Measurements from ENCODE around the gene UBTD1. TPM values are rescaled to one million over a fixed set of nuclear protein-coding genes. Genes with fewer than 3 reads are reported as not detected.
A peak's percentile ranks its signal among the peaks of the same experiment; 100 is the strongest.
"Not testable (repeated sequence)": the region's sequence is repeated elsewhere in the genome, so short reads cannot be mapped to it uniquely, and the experiment has no call there.

Gene UBTD1
- total RNA-seq, 2 donors from 2014 or later: 22.6 to 23.7 TPM

GRCh38 chr10:97570789-97571471 lies 72.2 kb downstream of the UBTD1 start:
- DNase-seq (no peak), ATAC-seq (no peak)
- intact Hi-C loops (cut with DNase I): loop anchor here in 1 of 2 donors (5.0 kb wide), 1 partner anchor 41 kb away; no protein-coding TSS in a partner anchor

GRCh38 chr10:97571622-97572021 lies 72.9 kb downstream of the UBTD1 start:
- DNase-seq: no peak
- no peak for ATAC-seq
- intact Hi-C loops (cut with DNase I): loop anchor here (2.0 to 5.0 kb wide), 2 partner anchors 39 to 41 kb away; no protein-coding TSS in a partner anchor

DNA sequence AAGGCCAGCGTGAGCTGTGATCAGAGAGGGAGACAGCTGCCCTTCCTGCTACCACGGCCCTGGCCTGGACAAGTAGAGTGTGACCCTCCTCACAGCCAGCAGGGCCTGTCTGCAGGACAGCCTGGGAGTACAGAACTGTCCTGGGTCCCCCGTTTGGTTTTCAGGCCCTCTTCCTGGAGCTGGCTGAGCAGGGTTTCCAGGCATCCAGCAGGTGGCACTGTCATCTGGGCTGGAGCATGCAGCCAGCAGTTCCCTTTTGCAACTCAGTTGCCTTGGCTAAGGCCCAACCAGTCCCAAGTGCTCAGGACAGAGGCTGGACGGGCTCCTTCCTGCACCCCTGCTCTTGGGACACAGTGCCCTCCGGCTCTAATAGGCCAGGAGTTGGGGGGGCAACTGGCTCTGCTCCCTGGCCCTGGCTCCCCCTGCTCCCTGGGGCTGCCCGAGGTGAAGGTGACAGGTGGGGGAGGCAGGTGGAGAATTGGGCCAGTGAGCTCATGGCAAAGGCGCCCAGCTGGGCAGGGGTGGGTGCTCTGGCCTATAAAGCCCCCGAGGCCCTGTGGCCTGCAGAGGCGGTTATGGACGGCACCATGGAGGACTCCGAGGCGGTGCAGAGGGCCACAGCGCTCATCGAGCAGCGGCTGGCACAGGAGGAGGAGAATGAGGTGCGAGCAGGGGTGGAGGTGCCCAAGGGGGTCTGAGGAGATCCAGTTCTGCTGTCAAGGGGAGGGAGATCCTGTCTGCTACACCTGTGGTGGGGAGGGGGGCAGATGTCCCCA lies 73.7 kb downstream of the UBTD1 start, which contains the start of gene ANKRD2:
Gene ANKRD2, plus strand, starts transcription at position 566 of the 776 bp plus-strand sequence. Its CDS starts 10 bp downstream, at position 576.
- ATAC-seq (peak; percentile 71 to 82), DNase-seq (peak; percentile 90)
- intact Hi-C loops (cut with DNase I): loop anchor here (2.0 to 5.0 kb wide), 2 partner anchors 38 to 40 kb away; no protein-coding TSS in a partner anchor

DNA sequence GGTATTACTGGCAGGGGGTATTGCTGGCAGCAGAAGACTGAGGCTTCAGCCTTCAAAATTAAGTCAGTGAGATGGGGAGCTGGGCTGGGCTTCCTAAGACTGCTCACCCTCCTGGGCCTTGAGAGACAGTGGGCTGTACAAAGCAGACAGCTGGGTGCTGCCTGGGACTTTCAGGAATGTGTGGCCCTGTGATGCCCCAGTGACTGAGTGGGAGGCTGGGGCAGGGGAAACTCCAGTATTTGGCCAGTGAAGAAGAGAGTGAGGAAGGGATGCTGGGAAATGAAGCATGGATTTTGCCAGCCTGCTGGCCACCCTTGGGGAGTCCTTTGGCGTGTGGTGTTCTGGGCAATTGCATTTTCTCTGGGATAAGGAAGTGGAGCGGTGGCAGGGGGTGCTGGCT lies 74.3 kb downstream of the UBTD1 start:
- intact Hi-C loops (cut with DNase I): loop anchor here (2.0 to 5.0 kb wide), 2 partner anchors 38 to 39 kb away; no protein-coding TSS in a partner anchor
- ATAC-seq (peak in 1 of 2 donors; percentile 4), DNase-seq (no peak)

DNA sequence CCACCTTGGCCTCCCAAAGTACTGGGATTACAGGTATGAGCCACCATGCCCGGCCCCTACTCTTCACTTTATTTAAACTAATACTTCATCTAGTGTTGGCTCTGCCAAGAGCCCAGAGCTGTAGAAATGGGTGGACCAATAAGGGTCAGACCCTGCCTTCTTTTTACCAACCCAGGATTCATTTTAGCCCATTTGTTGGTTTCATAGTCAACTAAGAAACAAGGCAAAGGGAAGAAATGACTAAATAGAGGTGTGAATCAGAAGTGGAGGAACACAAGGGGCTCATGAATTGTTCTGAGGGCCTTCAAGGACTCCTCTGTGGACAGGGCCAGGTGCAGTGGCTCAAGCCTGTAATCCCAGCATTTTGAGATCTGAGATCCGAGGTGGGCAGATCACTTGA lies 74.9 kb downstream of the UBTD1 start:
- DNase-seq (no peak), ATAC-seq (no peak)
- intact Hi-C loops (cut with DNase I): loop anchor here (2.0 to 5.0 kb wide), 2 partner anchors 37 to 39 kb away; no protein-coding TSS in a partner anchor

- DNase-seq (peak; percentile 70), ATAC-seq (peak; percentile 48 to 78)
- intact Hi-C loops (cut with DNase I): loop anchor here in 1 of 2 donors (5.0 kb wide), 1 partner anchor 38 kb away; no protein-coding TSS in a partner anchor
These were observed 75.8 kb downstream of the UBTD1 start for GRCh38 chr10:97574374-97575126.

DNA sequence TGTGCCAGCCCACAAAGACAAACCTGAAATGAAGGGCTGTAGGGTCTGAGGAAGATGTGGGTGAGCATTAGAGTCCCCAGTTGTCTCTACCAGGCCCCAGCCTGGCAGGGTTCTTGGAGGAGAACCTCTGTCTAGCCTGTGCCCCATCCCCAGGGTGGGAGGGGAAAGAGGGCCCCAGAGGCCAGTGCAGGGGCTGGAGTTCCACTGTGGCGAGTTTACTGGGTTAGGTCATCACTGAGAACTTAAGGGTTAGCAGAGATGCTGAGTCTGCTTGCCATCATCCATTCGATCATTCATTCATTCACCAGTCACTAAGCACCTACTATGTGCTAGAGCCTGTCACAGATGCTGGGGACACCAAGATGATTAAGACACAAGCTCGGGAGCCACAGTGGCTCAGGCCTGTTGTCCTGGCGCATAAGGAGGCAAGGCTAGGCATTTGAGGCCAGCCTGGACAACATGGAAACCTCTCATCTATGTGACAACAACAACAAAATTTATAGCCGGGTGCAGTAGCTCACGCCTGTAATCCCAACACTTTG lies 76.5 kb downstream of the UBTD1 start:
- peak in 1 of 2 donors; percentile 4 for ATAC-seq
- intact Hi-C loops (cut with DNase I): no loop called here
- no peak for DNase-seq

GRCh38 chr10:97576487-97576886 lies 77.8 kb downstream of the UBTD1 start:
- DNase-seq; ATAC-seq; intact Hi-C loops (cut with DNase I): not testable (repeated sequence)

DNA sequence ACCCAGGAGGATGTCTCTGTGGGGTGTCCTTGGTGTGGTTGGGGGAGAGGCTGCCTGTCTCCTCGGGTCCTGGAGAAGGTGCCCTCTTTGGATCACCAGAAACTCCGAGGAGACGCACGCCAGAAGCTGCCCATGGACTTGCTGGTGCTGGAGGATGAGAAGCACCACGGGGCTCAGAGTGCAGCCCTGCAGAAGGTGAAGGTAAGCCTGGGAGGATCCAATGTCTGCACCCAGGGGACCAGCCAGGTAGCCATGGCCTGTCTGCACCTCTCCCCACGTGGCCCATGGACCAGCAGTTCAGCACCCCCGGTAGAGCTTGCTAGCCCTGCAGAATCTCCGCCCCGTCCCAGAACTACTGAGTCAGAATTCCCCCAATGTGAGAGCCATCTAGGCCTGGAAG lies 79.0 kb downstream of the UBTD1 start:
- intact Hi-C loops (cut with DNase I): no loop called here
- ATAC-seq (no peak), DNase-seq (no peak)

DNA sequence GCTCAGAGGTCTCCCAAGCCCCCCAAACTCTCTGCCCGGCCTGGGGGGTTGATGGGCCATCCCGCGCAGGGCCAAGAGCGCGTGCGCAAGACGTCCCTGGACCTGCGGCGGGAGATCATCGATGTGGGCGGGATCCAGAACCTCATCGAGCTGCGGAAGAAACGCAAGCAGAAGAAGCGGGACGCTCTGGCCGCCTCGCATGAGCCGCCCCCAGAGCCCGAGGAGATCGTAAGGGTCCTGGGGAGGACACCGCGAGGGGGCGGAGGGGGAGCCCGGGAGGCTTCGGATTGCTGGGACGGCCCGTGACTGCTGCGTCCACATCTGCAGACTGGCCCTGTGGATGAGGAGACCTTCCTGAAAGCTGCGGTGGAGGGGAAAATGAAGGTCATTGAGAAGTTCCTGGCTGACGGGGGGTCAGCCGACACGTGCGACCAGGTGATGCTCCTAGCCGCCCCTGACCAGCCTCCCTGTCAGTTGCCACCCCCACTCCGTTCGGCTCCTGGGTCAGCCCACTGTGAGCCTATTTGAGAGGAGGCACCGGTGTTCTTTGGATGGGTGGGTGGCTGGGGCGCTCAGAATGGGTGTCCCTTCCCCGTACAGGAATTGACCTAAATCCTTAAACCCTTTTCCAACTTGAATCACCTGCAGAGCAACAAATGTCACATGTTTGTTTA lies 79.6 kb downstream of the UBTD1 start:
- no peak for ATAC-seq
- intact Hi-C loops (cut with DNase I): no loop called here
- DNase-seq: no peak

GRCh38 chr10:97580421-97581367 lies 82.0 kb downstream of the UBTD1 start:
- intact Hi-C loops (cut with DNase I): no loop called here
- no peak for DNase-seq

DNA sequence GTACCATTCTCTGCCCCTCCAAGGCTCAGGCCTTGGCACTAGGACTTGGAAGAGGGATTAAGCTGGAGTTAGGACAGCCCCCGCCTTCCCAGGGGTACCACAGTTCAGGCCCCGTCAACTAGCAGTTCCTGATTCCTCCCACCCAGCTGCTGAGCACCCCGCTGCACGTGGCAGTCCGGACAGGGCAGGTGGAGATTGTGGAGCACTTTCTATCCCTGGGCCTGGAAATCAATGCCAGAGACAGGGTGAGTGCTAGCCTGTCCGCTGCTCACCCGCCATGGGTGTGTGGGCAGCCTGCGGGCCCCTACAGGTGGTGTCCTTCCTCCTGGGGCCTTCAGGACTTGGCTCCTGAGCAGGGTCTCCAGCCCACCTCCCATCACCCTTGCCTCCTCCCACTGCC lies 83.4 kb downstream of the UBTD1 start:
- DNase-seq: no peak
- intact Hi-C loops (cut with DNase I): no loop called here
- ATAC-seq: no peak

More at GRCh38 chr10:97580421-97581367, 82.0 kb downstream of the UBTD1 start:
- ATAC-seq: no peak

- intact Hi-C loops (cut with DNase I): no loop called here
- no peak for ATAC-seq
- no peak for DNase-seq
These were observed 84.8 kb downstream of the UBTD1 start for GRCh38 chr10:97583476-97583875.

- ATAC-seq: peak; percentile 96 to 99
These were observed 85.5 kb downstream of the UBTD1 start, which contains the start of gene HOGA1 for GRCh38 chr10:97584060-97584797. HOGA1 (plus strand) TSS chr10:97584389; CDS start chr10:97584704, 315 bp downstream.

DNA sequence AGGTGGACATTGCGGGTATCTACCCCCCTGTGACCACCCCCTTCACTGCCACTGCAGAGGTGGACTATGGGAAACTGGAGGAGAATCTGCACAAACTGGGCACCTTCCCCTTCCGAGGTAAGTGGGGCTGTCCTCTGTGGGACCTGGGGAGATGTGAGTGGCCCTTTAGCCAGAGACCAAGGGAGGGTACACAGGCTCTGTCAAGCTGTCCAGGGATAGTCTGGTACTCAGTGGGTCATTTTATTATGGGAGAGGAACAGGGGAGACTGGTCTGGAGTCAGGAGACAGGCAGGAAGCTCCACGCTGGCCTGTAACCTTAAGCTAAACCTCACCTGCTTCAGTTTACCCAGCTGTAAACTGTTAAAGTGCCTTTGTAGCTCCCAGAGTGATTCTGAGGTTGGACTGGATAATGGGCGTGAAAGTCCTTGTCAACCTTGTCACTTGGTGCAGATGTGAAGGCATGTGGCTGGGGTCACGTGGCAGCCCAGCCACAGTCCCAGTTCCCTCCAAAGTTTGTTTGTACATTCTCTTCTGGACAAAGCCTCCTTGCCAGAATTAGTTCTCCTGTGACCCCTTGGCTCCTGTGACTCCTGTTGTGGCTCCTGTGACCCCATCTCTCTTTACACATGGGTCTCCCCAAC lies 86.2 kb downstream of the UBTD1 start:
- intact Hi-C loops (cut with DNase I): no loop called here
- no peak for DNase-seq
- ATAC-seq: peak in 1 of 2 donors; percentile 31

More at GRCh38 chr10:97584060-97584797, 85.5 kb downstream of the UBTD1 start, which contains the start of gene HOGA1:
- intact Hi-C loops (cut with DNase I): no loop called here
- peak; percentile 85 for DNase-seq

- intact Hi-C loops (cut with DNase I): no loop called here
- DNase-seq (no peak), ATAC-seq (no peak)
These were observed 86.7 kb downstream of the UBTD1 start for GRCh38 chr10:97585439-97585811.
